KBM-7 (cell line): ENCODE results near the gene PNMA6A.
A peak's percentile ranks its signal among the peaks of the same experiment; 100 is the strongest.
"Not testable (repeated sequence)": the region's sequence is repeated elsewhere in the genome, so short reads cannot be mapped to it uniquely, and the experiment has no call there.

Experiments
- DNase-seq: peaks from one replicate; pipeline ENCODE4 v3.0.0-alpha.2; 2015
- in situ Hi-C: fragments of 300-500 bp; cut with MboI; formaldehyde crosslinking; loops from 2 replicates; pipeline ENCODE4 v1.14.3; 2020; ENCODE audit warnings: low sequenced_read_pairs, low pct_unique_long_range_greater_than_20kb, mixed read lengths

Gene PNMA6A

GRCh38 chrX:153071909-153072583, at the start of gene PNMA6A:
TSS of gene PNMA6A (plus strand) at chrX:153072454. CDS start at chrX:153073063, 609 bp downstream.
- DNase-seq, in situ Hi-C loops: not testable (repeated sequence)

- in situ Hi-C loops, DNase-seq: not testable (repeated sequence)
Measured at GRCh38 chrX:153026501-153026900, 45.8 kb upstream of the PNMA6A start.

GRCh38 chrX:153028487-153028886, 43.8 kb upstream of the PNMA6A start:
- in situ Hi-C loops, DNase-seq: not testable (repeated sequence)

GRCh38 chrX:153029162-153029561, 43.1 kb upstream of the PNMA6A start:
- in situ Hi-C loops = no loop called here

GRCh38 chrX:153029875-153030274, 42.4 kb upstream of the PNMA6A start:
- no peak for DNase-seq
- in situ Hi-C loops = no loop called here

More at GRCh38 chrX:153029162-153029561, 43.1 kb upstream of the PNMA6A start:
- DNase-seq = no peak

GRCh38 chrX:153030801-153031200, 41.5 kb upstream of the PNMA6A start:
- no peak for DNase-seq
- in situ Hi-C loops = no loop called here

- in situ Hi-C loops = no loop called here
- DNase-seq = peak; percentile 75
Measured at GRCh38 chrX:153032397-153033118, 39.7 kb upstream of the PNMA6A start.

GRCh38 chrX:153049093-153049492, 23.2 kb upstream of the PNMA6A start:
- in situ Hi-C loops = no loop called here
- no peak for DNase-seq

GRCh38 chrX:153052534-153052933, 19.7 kb upstream of the PNMA6A start:
- in situ Hi-C loops = no loop called here
- no peak for DNase-seq

- in situ Hi-C loops = no loop called here
- no peak for DNase-seq
Measured at GRCh38 chrX:153055871-153056749, 16.1 kb upstream of the PNMA6A start, which contains the start of gene PNMA3. TSS of gene PNMA3 (plus strand) at chrX:153056470. CDS start at chrX:153057056, 586 bp downstream.

- DNase-seq = no peak
- in situ Hi-C loops = no loop called here
Measured at GRCh38 chrX:153057281-153057680, 15.0 kb upstream of the PNMA6A start.

GRCh38 chrX:153059191-153060094, 12.8 kb upstream of the PNMA6A start:
- DNase-seq = no peak
- in situ Hi-C loops = no loop called here

GRCh38 chrX:153060095-153060445, 12.2 kb upstream of the PNMA6A start:
- no peak for DNase-seq
- in situ Hi-C loops = no loop called here

GRCh38 chrX:153061732-153062131, 10.5 kb upstream of the PNMA6A start:
- DNase-seq = no peak
- in situ Hi-C loops = no loop called here

GRCh38 chrX:153063315-153063714, 8.9 kb upstream of the PNMA6A start:
- DNase-seq = no peak
- in situ Hi-C loops = no loop called here

GRCh38 chrX:153064061-153064460, 8.2 kb upstream of the PNMA6A start:
- in situ Hi-C loops = no loop called here
- no peak for DNase-seq

- in situ Hi-C loops = no loop called here
- DNase-seq = no peak
Measured at GRCh38 chrX:153065389-153065788, 6.9 kb upstream of the PNMA6A start.

GRCh38 chrX:153066402-153066801, 5.9 kb upstream of the PNMA6A start:
- in situ Hi-C loops, DNase-seq: not testable (repeated sequence)

- DNase-seq, in situ Hi-C loops: not testable (repeated sequence)
Measured at GRCh38 chrX:153073331-153073730, 1.1 kb downstream of the PNMA6A start.
